ENCODE data around the gene DLL4.
A peak's percentile ranks its signal among the peaks of the same experiment; 100 is the strongest.

DLL4 gene

DNA sequence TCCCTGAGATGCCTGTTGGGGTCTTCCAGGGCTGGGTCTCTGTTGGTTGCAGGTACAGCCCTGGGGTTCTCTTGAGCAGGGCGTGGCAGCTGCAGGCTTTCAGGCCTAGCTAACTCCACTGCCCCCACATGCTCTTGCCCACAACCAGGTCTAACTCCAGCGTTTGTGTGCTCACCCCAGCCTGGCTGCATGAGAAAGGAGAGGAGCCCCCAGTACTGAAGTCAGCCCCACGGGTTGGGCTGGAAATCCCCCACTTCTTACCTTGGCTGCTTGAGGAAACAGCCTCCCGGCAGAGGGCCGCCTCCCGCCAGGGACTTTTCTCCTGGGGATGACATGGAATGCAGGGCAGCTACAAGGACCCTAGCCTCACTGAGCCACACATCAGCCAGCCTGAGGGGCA lies 16.7 kb upstream of the DLL4 start:
- TF ChIP-seq, protein P1, sequence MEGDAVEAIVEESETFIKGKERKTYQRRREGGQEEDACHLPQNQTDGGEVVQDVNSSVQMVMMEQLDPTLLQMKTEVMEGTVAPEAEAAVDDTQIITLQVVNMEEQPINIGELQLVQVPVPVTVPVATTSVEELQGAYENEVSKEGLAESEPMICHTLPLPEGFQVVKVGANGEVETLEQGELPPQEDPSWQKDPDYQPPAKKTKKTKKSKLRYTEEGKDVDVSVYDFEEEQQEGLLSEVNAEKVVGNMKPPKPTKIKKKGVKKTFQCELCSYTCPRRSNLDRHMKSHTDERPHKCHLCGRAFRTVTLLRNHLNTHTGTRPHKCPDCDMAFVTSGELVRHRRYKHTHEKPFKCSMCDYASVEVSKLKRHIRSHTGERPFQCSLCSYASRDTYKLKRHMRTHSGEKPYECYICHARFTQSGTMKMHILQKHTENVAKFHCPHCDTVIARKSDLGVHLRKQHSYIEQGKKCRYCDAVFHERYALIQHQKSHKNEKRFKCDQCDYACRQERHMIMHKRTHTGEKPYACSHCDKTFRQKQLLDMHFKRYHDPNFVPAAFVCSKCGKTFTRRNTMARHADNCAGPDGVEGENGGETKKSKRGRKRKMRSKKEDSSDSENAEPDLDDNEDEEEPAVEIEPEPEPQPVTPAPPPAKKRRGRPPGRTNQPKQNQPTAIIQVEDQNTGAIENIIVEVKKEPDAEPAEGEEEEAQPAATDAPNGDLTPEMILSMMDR (IDR thresholded peaks at IDR 0.05; ENCODE audit: insufficient read depth, low read depth, low read length, missing control alignments), result no peak
- no peak overlapping the region for H3K4me3 ChIP-seq (ENCODE audit: low read depth, low read length)
- DNase-seq (ENCODE audit: low read depth), result peak; percentile 37

DNA sequence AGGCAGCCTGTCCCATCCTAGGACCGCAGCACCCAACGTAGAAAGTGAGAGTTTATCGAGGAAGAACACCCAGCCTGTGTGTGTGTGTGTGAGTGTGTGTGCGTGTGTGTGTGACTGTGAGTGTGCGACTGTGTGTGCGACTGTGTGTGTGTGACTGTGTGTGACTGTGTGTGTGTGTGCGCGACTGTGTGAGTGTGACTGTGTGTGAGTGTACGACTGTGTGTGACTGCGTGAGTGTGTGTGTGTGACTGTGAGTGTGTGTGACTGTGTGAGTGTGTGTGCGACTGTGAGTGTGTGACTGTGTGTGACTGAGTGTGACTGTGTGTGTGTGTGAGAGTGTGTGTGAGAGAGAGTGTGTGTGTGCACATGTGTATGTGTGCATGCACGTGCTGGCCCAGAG lies 15.1 kb upstream of the DLL4 start:
- TF ChIP-seq, protein P1 (IDR thresholded peaks at IDR 0.05; ENCODE audit: insufficient read depth, low read depth, low read length, missing control alignments), result no peak
- H3K4me3 ChIP-seq (ENCODE audit: low read depth, low read length), result no peak overlapping the region
- no peak for DNase-seq (ENCODE audit: low read depth)

DNA sequence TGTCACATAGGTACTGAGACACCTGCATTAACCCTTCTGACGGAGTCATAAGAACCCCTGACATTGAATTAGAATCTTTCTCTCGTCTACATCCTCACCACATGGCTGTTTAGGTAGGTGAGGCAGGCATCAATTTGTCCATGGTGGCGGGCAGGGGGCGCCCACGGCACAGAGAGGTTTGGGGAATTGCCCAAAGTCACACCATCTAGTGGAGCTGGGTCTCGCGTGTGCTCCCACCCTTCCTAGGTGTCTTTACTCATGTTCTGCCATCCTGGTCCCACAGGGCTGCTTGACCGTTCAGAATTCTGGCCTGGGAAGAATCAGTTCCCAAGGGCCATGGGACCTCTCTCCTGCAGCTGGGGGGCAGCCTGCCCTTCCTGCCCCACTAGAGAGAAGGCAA lies 14.7 kb upstream of the DLL4 start:
- peak; percentile 49 for DNase-seq (ENCODE audit: low read depth)
- H3K4me3 ChIP-seq (ENCODE audit: low read depth, low read length), result no peak overlapping the region
- TF ChIP-seq, protein P1 (IDR thresholded peaks at IDR 0.05; ENCODE audit: insufficient read depth, low read depth, low read length, missing control alignments), result peak; percentile 36

DNA sequence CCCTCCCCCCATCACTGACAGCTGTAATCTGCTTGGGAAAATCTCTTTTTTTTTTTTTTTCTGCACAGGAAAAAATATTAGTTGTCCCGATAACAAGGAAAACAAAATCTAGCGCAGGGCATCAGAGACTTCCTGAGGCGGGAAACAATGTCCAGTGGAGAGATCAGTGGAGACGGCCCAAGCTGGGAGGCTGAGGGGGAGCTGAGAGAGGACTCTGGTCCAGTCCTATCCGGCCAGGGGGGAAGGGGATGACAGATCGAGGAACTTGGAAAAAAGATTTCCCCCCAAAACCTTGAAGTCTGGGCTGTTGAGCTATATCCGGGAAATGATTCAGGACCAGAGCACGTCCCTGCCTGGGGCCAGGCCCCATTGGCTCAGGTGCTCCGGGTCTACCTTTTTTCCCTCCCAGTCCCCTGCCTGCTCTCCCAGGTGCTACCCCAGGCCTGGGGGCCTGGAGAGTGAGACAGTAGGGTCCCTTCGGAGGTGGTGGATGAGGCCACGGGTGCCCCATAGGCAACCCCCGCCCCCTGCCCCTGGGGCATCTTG lies 14.0 kb upstream of the DLL4 start:
- TF ChIP-seq, protein P1 (IDR thresholded peaks at IDR 0.05; ENCODE audit: insufficient read depth, low read depth, low read length, missing control alignments), result no peak
- H3K4me3 ChIP-seq (ENCODE audit: low read depth, low read length), result no peak overlapping the region
- no peak for DNase-seq (ENCODE audit: low read depth)

DNA sequence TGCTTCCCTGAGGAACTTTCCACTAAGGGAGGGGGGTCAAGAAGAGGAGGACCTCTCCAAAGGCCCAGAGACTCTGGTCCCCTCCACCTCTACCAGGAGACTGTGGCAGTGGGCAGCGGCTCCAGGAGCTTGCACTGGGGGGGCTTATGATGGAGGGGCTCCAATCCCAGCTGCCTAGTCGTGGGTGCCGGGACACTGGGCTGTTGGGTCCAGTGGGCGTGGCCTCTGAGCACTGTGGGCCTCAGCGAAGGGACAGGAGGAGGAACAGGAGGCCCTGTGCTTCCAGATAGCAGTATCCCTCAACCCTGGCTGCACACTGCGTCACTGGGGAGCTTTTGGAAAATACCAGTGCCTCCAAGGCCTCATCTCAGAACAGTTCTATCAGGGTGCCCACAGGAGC lies 13.5 kb upstream of the DLL4 start:
- no peak for DNase-seq (ENCODE audit: low read depth)
- H3K4me3 ChIP-seq (ENCODE audit: low read depth, low read length), result no peak overlapping the region
- TF ChIP-seq, protein P1 (IDR thresholded peaks at IDR 0.05; ENCODE audit: insufficient read depth, low read depth, low read length, missing control alignments), result no peak

DNA sequence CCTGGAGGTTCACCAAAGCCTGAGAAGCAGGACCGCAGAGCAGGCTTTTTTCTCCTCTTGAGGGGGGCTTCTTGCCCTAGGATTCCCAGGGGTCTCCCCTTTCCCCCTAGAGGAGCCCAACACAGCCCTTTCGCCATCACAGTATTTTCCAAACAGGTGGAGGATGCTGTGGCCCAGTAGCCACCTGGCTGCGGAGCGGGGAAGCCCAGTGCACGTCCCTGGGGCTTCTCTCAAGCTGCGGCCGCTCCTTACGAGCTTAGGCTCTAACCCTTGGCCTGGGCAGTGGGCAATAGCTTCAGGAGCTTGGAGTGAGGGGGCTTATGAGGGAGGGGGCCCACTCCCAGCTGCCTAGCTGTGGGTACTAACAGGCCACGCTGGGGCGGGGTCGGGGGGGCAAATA lies 11.6 kb upstream of the DLL4 start:
- no peak for DNase-seq (ENCODE audit: low read depth)
- TF ChIP-seq, protein P1 (IDR thresholded peaks at IDR 0.05; ENCODE audit: insufficient read depth, low read depth, low read length, missing control alignments), result no peak
- no peak overlapping the region for H3K4me3 ChIP-seq (ENCODE audit: low read depth, low read length)

DNA sequence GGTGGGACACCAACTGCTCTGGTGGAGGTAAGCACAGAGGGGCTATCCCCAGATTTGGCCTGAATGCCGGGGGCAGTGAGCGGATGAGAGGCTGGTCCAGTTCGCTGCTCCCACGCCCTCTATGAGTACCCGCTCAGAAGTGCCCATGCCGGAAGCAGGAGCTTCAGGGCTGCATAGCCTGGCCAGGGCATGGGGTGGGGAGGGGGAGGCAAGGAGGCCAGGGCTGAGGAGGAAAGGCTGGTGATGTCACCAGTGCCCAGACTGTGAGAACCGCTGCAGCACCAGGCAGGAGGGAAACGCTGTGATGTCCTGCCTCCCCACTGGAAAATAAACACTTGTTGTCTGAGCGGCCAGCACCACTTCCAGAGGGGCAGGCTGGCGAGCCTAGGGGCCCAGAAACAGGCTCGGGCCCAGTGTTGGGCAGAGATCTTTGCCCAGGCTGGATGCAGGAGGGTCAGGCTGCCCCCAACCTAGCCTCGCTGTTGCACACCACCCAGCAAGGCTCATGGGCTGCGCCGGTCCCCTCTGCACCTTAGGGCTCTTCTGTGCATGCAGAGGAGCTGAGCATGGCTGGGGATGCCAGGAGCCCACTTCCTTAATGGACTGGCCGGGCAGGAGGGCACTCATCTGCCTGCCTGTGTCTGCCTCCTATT lies 10.9 kb upstream of the DLL4 start:
- H3K4me3 ChIP-seq (ENCODE audit: low read depth, low read length), result no peak overlapping the region
- TF ChIP-seq, protein P1 (IDR thresholded peaks at IDR 0.05; ENCODE audit: insufficient read depth, low read depth, low read length, missing control alignments), result no peak
- DNase-seq (ENCODE audit: low read depth), result no peak

All from GM12865 (cell line).